Panc1 (cell line): ENCODE data around the gene WNT5A. TPM values are rescaled to one million over a fixed set of nuclear protein-coding genes. Genes with fewer than 3 reads are reported as not detected.

Experiments
- ATAC-seq: fragments of 200-7000 bp; cut with Tn5 transposase; 2 replicates; pipeline ENCODE4 v1.9.1; 2020; ENCODE audit warnings: mild to moderate bottlenecking, moderate library complexity
- BruUV-seq: library from RNA; stranded (reverse); fragments of 400-500 nt; replicated peaks from 2 replicates; lab custom pipeline; 2021; lab: Mats Ljungman, UMichigan
- CTCF ChIA-PET: fragments of 300-600 bp; sonication (Branson Sonifier 250); formaldehyde crosslinking; loops from one replicate; lab custom pipeline; 2022; ENCODE audit warnings: antibody characterized with exemption; lab: Charles Lee
- POLR2A ChIA-PET: fragments of 300-600 bp; sonication (Branson Sonifier 250); formaldehyde crosslinking; loops from one replicate; lab custom pipeline; 2022; ENCODE audit warnings: antibody characterized with exemption; lab: Charles Lee
- DNase-seq: peaks from one replicate; pipeline ENCODE4 v3.0.0-alpha.2; 2010; ENCODE audit warnings: low read depth, low spot score
- H3K27ac ChIP-seq: 2 replicates; pipeline ENCODE4 v1.5.1; 2011; ENCODE audit warnings: mild to moderate bottlenecking, low read length, inconsistent platforms
- H3K27me3 ChIP-seq: fragments of 200-500 bp; sonication (Bioruptor generic); 2 replicates; pipeline ENCODE4 v1.6.0; 2014; ENCODE audit warnings: low read length, inconsistent platforms; ENCODE audit not compliant: control insufficient read depth, insufficient read depth
- H3K36me3 ChIP-seq: fragments of 200-500 bp; sonication (Bioruptor generic); 2 replicates; pipeline ENCODE4 v1.5.1; 2014; ENCODE audit warnings: inconsistent platforms, mild to moderate bottlenecking, low read length, moderate library complexity; ENCODE audit not compliant: control insufficient read depth, insufficient read depth
- H3K4me1 ChIP-seq: 2 replicates; pipeline ENCODE4 v1.5.1; 2011; ENCODE audit warnings: inconsistent platforms, mild to moderate bottlenecking, low read length, moderate library complexity; ENCODE audit not compliant: control insufficient read depth, insufficient read depth
- H3K4me3 ChIP-seq, 2 experiments: 2 replicates each; pipeline ENCODE4 v1.5.1; 2011 to 2012; ENCODE audit warnings: low read depth in 2 of 2, low read length in 2 of 2, mild to moderate bottlenecking in 2 of 2, inconsistent platforms in 1 of 2, moderate library complexity in 1 of 2
- H3K9me3 ChIP-seq: fragments of 200-500 bp; sonication (Bioruptor generic); 2 replicates; pipeline ENCODE4 v1.5.1; 2014; ENCODE audit warnings: low read depth, mild to moderate bottlenecking, inconsistent platforms, low read length, moderate library complexity; ENCODE audit not compliant: control insufficient read depth, insufficient read depth
- POLR2AphosphoS5 ChIP-seq: IDR thresholded peaks from 2 replicates; pipeline ENCODE4 v1.6.1; 2012; ENCODE audit warnings: mild to moderate bottlenecking, low read depth, low read length, moderate library complexity
- SIN3A ChIP-seq: IDR thresholded peaks from 2 replicates; pipeline ENCODE4 v1.6.1; 2012; ENCODE audit warnings: low read depth, mild to moderate bottlenecking, low read length, moderate library complexity, borderline replicate concordance; ENCODE audit not compliant: insufficient read depth
- TCF7L2 ChIP-seq: IDR thresholded peaks from 2 replicates; pipeline ENCODE4 v1.6.1; 2011; ENCODE audit warnings: mild to moderate bottlenecking, low read depth, low read length, inconsistent platforms
- in situ Hi-C: cut with HindIII; loops from 2 replicates; pipeline ENCODE4 v1.10.0; 2016; ENCODE audit warnings: low sequenced_read_pairs, low pct_unique_long_range_greater_than_20kb
- intact Hi-C: fragments of 100-400 bp; cut with micrococcal nuclease; formaldehyde crosslinking; loops from one replicate; pipeline ENCODE4 v1.10.0; 2022; ENCODE audit not compliant: unreplicated experiment
- total RNA-seq: library from RNA; stranded (reverse); gene quantifications from one replicate; pipeline ENCODE4 v1.2.1, GENCODE V29; 2021; ENCODE audit not compliant: unreplicated experiment
- TF ChIP-seq, protein P1 (sequence below), 2 experiments: IDR thresholded peaks; 2 replicates each; pipeline ENCODE4 v1.6.1; 2011 to 2012; ENCODE audit warnings: low read depth in 2 of 2, control low read depth in 1 of 2, low read length in 1 of 2, mild to moderate bottlenecking in 1 of 2, moderate library complexity in 1 of 2; ENCODE audit not compliant: insufficient read depth in 1 of 2
- TF ChIP-seq, protein P2 (sequence below): fragments of 450-650 bp; IDR thresholded peaks from 2 replicates; pipeline ENCODE4 v1.5.1; 2017; ENCODE audit warnings: mild to moderate bottlenecking

Gene WNT5A
- total RNA-seq, 1 experiment from 2014 or later = 0.54 TPM

DNA sequence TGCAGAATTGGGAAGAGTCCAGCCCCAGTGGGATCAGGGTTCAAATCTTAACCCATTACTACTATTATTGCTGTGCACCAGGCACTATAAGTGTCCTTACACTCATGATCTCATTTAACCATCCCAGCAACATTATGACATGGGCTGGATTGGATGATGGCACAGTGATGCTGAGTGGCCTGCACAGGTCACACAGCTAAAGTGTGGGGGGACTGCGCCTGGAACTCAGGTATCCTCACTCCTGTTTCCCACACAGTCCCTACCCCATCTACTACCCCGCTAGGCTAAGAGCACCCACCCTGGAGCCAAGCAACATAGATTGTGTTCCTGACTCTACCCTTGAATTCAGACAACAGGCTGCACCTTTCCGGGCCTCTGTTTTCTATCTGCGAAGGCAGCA is 16.0 kb downstream of the WNT5A start:
- DNase-seq = no peak
- Histone ChIP-seq H3K27me3 (no peaks in the 10 kb centered on the region), H3K4me1 (no peaks in the 10 kb centered on the region), H3K9me3 (no peaks in the 10 kb centered on the region), H3K4me3 (no peak overlapping the region), H3K36me3 (no peaks in the 10 kb centered on the region), H3K27ac (no peak overlapping the region)
- intact Hi-C loops = no loop called here
- ChIA-PET CTCF (no interaction called here), POLR2A (no interaction called here)
- BruUV-seq = no TSS peak
- no peak for TF ChIP-seq SIN3A
- TF ChIP-seq POLR2AphosphoS5 = no peak
- TF ChIP-seq TCF7L2 = no peak
- TF ChIP-seq, protein P1, sequence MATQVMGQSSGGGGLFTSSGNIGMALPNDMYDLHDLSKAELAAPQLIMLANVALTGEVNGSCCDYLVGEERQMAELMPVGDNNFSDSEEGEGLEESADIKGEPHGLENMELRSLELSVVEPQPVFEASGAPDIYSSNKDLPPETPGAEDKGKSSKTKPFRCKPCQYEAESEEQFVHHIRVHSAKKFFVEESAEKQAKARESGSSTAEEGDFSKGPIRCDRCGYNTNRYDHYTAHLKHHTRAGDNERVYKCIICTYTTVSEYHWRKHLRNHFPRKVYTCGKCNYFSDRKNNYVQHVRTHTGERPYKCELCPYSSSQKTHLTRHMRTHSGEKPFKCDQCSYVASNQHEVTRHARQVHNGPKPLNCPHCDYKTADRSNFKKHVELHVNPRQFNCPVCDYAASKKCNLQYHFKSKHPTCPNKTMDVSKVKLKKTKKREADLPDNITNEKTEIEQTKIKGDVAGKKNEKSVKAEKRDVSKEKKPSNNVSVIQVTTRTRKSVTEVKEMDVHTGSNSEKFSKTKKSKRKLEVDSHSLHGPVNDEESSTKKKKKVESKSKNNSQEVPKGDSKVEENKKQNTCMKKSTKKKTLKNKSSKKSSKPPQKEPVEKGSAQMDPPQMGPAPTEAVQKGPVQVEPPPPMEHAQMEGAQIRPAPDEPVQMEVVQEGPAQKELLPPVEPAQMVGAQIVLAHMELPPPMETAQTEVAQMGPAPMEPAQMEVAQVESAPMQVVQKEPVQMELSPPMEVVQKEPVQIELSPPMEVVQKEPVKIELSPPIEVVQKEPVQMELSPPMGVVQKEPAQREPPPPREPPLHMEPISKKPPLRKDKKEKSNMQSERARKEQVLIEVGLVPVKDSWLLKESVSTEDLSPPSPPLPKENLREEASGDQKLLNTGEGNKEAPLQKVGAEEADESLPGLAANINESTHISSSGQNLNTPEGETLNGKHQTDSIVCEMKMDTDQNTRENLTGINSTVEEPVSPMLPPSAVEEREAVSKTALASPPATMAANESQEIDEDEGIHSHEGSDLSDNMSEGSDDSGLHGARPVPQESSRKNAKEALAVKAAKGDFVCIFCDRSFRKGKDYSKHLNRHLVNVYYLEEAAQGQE (IDR thresholded peaks at IDR 0.05; ENCODE audit: insufficient read depth in 1 of 2, low read depth in 2 of 2, low read length in 1 of 2) = no peak
- TF ChIP-seq, protein P2, sequence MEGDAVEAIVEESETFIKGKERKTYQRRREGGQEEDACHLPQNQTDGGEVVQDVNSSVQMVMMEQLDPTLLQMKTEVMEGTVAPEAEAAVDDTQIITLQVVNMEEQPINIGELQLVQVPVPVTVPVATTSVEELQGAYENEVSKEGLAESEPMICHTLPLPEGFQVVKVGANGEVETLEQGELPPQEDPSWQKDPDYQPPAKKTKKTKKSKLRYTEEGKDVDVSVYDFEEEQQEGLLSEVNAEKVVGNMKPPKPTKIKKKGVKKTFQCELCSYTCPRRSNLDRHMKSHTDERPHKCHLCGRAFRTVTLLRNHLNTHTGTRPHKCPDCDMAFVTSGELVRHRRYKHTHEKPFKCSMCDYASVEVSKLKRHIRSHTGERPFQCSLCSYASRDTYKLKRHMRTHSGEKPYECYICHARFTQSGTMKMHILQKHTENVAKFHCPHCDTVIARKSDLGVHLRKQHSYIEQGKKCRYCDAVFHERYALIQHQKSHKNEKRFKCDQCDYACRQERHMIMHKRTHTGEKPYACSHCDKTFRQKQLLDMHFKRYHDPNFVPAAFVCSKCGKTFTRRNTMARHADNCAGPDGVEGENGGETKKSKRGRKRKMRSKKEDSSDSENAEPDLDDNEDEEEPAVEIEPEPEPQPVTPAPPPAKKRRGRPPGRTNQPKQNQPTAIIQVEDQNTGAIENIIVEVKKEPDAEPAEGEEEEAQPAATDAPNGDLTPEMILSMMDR = no peak
- no peak for ATAC-seq
- in situ Hi-C loops = no loop called here

DNA sequence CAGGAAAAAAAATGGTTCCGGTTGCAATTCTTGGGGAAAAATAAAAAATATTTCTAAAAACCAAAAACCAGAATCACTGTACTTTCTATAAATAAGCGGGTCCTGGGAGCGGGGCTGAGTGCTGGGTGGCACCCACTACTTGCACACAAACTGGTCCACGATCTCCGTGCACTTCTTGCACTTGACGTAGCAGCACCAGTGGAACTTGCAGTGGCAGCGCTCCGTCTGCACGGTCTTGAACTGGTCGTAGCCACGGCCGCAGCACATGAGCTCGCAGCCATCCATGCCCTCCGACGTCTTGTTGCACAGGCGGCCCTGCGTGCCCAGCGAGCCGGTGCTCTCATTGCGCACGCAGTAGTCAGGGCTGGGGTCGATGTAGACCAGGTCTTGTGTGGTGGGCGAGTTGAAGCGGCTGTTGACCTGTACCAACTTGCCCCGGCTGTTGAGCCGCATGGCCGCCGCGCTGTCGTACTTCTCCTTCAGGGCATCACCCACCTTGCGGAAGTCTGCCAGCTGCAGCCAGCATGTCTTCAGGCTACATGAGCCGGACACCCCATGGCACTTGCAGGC is 17.1 kb downstream of the WNT5A start:
- no peak overlapping the region for H3K4me3 ChIP-seq
- no TSS peak for BruUV-seq
- no peaks in the 10 kb centered on the region for H3K27me3 ChIP-seq
- intact Hi-C loops = no loop called here
- ATAC-seq = no peak
- POLR2A ChIA-PET = no interaction called here
- in situ Hi-C loops = no loop called here
- CTCF ChIA-PET = no interaction called here
- H3K36me3 ChIP-seq = no peaks in the 10 kb centered on the region
- DNase-seq = no peak
- no peaks in the 10 kb centered on the region for H3K9me3 ChIP-seq
- no peak overlapping the region for H3K27ac ChIP-seq
- TF ChIP-seq, protein P1 (IDR thresholded peaks at IDR 0.05; ENCODE audit: insufficient read depth in 1 of 2, low read depth in 2 of 2, low read length in 1 of 2) = no peak
- TF ChIP-seq, protein P2 = no peak
- no peak for TF ChIP-seq POLR2AphosphoS5
- TF ChIP-seq SIN3A = no peak
- TF ChIP-seq TCF7L2 = no peak
- no peaks in the 10 kb centered on the region for H3K4me1 ChIP-seq
